IMR-90 (cell line): ENCODE measurements around the gene ARHGEF39. TPM values are rescaled to one million over a fixed set of nuclear protein-coding genes. Genes with fewer than 3 reads are reported as not detected.

Experiments
- ATAC-seq: fragments of 200-7000 bp; cut with Tn5 transposase; 2 replicates; pipeline ENCODE4 v1.9.1; 2020; ENCODE audit warnings: low read depth, mild to moderate bottlenecking, moderate library complexity
- BruUV-seq: library from RNA; stranded (reverse); fragments of 400-500 nt; replicated peaks from 2 replicates; lab custom pipeline; 2021; lab: Mats Ljungman, UMichigan
- CTCF ChIA-PET: fragments of 300-600 bp; formaldehyde crosslinking; extraction: SDS; loops from one replicate; lab custom pipeline; 2021; ENCODE audit warnings: antibody characterized with exemption; lab: Yijun Ruan, JAX
- POLR2A ChIA-PET: fragments of 300-600 bp; sonication (Branson Sonifier 250); formaldehyde crosslinking; loops from one replicate; lab custom pipeline; 2022; ENCODE audit warnings: antibody characterized with exemption; ENCODE audit not compliant: unreplicated experiment; lab: Charles Lee
- DNase-seq: peaks from one replicate; pipeline ENCODE4 v3.0.0; 2013
- H2AFZ ChIP-seq: replicated peaks from 2 replicates; pipeline ENCODE3; 2013; ENCODE audit warnings: low read length, mild to moderate bottlenecking; ENCODE audit not compliant: poor library complexity
- H2AK5ac ChIP-seq: 2 replicates; pipeline ENCODE4 v1.6.1; 2013; ENCODE audit warnings: low read depth, low read length, inconsistent platforms
- H2AK9ac ChIP-seq: replicated peaks from 2 replicates; pipeline ENCODE3; 2013; ENCODE audit warnings: mild to moderate bottlenecking, low read depth, low read length, moderate library complexity; ENCODE audit not compliant: poor library complexity
- H2BK120ac ChIP-seq: 2 replicates; pipeline ENCODE4 v1.6.1; 2013; ENCODE audit warnings: low read depth, low read length, inconsistent platforms
- H2BK15ac ChIP-seq: 3 replicates; pipeline ENCODE4 v1.6.1; 2013; ENCODE audit warnings: low read depth, low read length, inconsistent platforms
- H2BK20ac ChIP-seq: 2 replicates; pipeline ENCODE4 v1.6.1; 2013; ENCODE audit warnings: low read depth, mild to moderate bottlenecking, inconsistent platforms, low read length, moderate library complexity
- H2BK5ac ChIP-seq: 2 replicates; pipeline ENCODE4 v1.6.1; 2013; ENCODE audit warnings: mild to moderate bottlenecking, low read depth, low read length, inconsistent platforms; ENCODE audit not compliant: poor library complexity, severe bottlenecking
- H3K14ac ChIP-seq: replicated peaks from 2 replicates; pipeline ENCODE4 v1.6.1; 2013; ENCODE audit warnings: low read depth, low read length, inconsistent platforms
- H3K18ac ChIP-seq: 2 replicates; pipeline ENCODE4 v1.6.1; 2013; ENCODE audit warnings: low read depth, low read length, control low read depth
- H3K23ac ChIP-seq: 2 replicates; pipeline ENCODE4 v1.6.1; 2013; ENCODE audit warnings: low read depth, low read length, inconsistent platforms
- H3K27ac ChIP-seq: 2 replicates; pipeline ENCODE4 v1.5.1; 2013; ENCODE audit warnings: mild to moderate bottlenecking, control low read depth, low read length; ENCODE audit not compliant: insufficient read depth
- H3K27me3 ChIP-seq: 2 replicates; pipeline ENCODE4 v1.6.1; 2013; ENCODE audit warnings: low read length; ENCODE audit not compliant: control insufficient read depth, insufficient read depth
- H3K36me3 ChIP-seq: 2 replicates; pipeline ENCODE4 v1.6.1; 2013; ENCODE audit warnings: low read length, mixed read lengths; ENCODE audit not compliant: control insufficient read depth, insufficient read depth
- H3K4ac ChIP-seq: 2 replicates; pipeline ENCODE4 v1.6.1; 2013; ENCODE audit warnings: low read depth, low read length, inconsistent platforms
- H3K4me1 ChIP-seq: 2 replicates; pipeline ENCODE4 v1.6.1; 2013; ENCODE audit warnings: low read length, mixed read lengths; ENCODE audit not compliant: control insufficient read depth, insufficient read depth
- H3K4me2 ChIP-seq: 2 replicates; pipeline ENCODE4 v1.6.1; 2013; ENCODE audit warnings: low read depth, mild to moderate bottlenecking, control low read depth, low read length, moderate library complexity
- H3K4me3 ChIP-seq: 2 replicates; pipeline ENCODE4 v1.5.1; 2013; ENCODE audit warnings: low read depth, mild to moderate bottlenecking, control low read depth, low read length, moderate library complexity; ENCODE audit not compliant: insufficient read depth
- H3K56ac ChIP-seq: 2 replicates; pipeline ENCODE4 v1.6.1; 2013; ENCODE audit warnings: low read length, inconsistent platforms; ENCODE audit not compliant: insufficient read depth; ENCODE audit errors: extremely low read depth
- H3K79me1 ChIP-seq, 2 experiments: 2 replicates each; pipeline ENCODE4 v1.6.1; 2013; ENCODE audit warnings: low read length in 2 of 2, inconsistent platforms in 1 of 2, low read depth in 1 of 2
- H3K9ac ChIP-seq: 2 replicates; pipeline ENCODE4 v1.6.1; 2013; ENCODE audit warnings: low read depth, low read length, control low read depth
- H3K9me1 ChIP-seq: 2 replicates; pipeline ENCODE4 v1.6.1; 2013; ENCODE audit warnings: low read length, inconsistent platforms; ENCODE audit not compliant: insufficient read depth
- H3K9me3 ChIP-seq: 2 replicates; pipeline ENCODE4 v1.6.1; 2013; ENCODE audit warnings: low read length; ENCODE audit not compliant: control insufficient read depth, insufficient read depth
- H4K20me1 ChIP-seq: 2 replicates; pipeline ENCODE4 v1.6.1; 2013; ENCODE audit warnings: low read length, inconsistent platforms; ENCODE audit not compliant: insufficient read depth
- H4K5ac ChIP-seq: 2 replicates; pipeline ENCODE4 v1.6.1; 2013; ENCODE audit warnings: mild to moderate bottlenecking, low read depth, low read length, control low read depth
- H4K8ac ChIP-seq, 2 experiments: 2 replicates each; pipeline ENCODE4 v1.6.1; 2013; ENCODE audit warnings: low read depth in 2 of 2, low read length in 2 of 2, control low read depth in 1 of 2, inconsistent platforms in 1 of 2
- H4K91ac ChIP-seq: 2 replicates; pipeline ENCODE4 v1.6.1; 2013; ENCODE audit warnings: low read depth, low read length, inconsistent platforms; ENCODE audit not compliant: insufficient read depth
- BHLHE40 ChIP-seq: fragments of 150-350 bp; IDR thresholded peaks from 2 replicates; pipeline ENCODE4 v1.6.1; 2016; ENCODE audit warnings: mild to moderate bottlenecking, low read depth, low read length
- MAFK ChIP-seq: IDR thresholded peaks from 2 replicates; pipeline ENCODE4 v1.6.1; 2012; ENCODE audit warnings: low read depth, low read length, improper control_type of control experiment
- RAD21 ChIP-seq: IDR thresholded peaks from 2 replicates; pipeline ENCODE4 v1.6.1; 2012; ENCODE audit warnings: low read length, improper control_type of control experiment
- RCOR1 ChIP-seq: IDR thresholded peaks from 2 replicates; pipeline ENCODE4 v1.6.1; 2012; ENCODE audit warnings: mild to moderate bottlenecking, low read length, improper control_type of control experiment; ENCODE audit not compliant: insufficient replicate concordance
- RFX5 ChIP-seq: IDR thresholded peaks from 2 replicates; pipeline ENCODE4 v1.8.0; 2012; ENCODE audit warnings: low read depth, mild to moderate bottlenecking, low read length, moderate library complexity
- WGBS, 2 experiments: methylation state at CpG; one replicate each; pipeline versions ENCODE4 v1.1.5 to v1.1.7; 2013; ENCODE audit warnings: missing lambda C conversion rate in 2 of 2; ENCODE audit not compliant: insufficient read length in 1 of 2; ENCODE audit errors: extremely low coverage in 2 of 2; 5-methylcytosine and 5-hydroxymethylcytosine counted together
- dilution Hi-C: fragments of 300-500 bp; cut with HindIII; formaldehyde crosslinking; loops from one replicate; pipeline ENCODE4 v1.14.3; 2018; ENCODE audit warnings: low sequenced_read_pairs; ENCODE audit not compliant: unreplicated experiment
- in situ Hi-C: fragments of 300-500 bp; cut with MboI; formaldehyde crosslinking; loops from 3 replicates; pipeline ENCODE4 v1.14.3; 2019; ENCODE audit warnings: low sequenced_read_pairs, inconsistent platforms, mixed read lengths
- intact Hi-C: fragments of 100-400 bp; cut with micrococcal nuclease; formaldehyde crosslinking; loops from 2 replicates; pipeline ENCODE4 v1.10.0; 2022
- polyA plus RNA-seq, 3 experiments: library from polyadenylated mRNA; depleted of rRNA; stranded (reverse); fragments of >200 nt; gene quantifications; 2 replicates each; pipeline ENCODE4 v1.2.3, GENCODE V29; 2012; ENCODE audit warnings: low replicate concordance in 1 of 3
- total RNA-seq: library from RNA; depleted of rRNA; stranded (reverse); fragments of >200 nt; gene quantifications from 2 replicates; pipeline ENCODE4 v1.2.3, GENCODE V29; 2012

ARHGEF39 gene
- total and polyA plus RNA-seq, 2 of the 4 experiments (the other 2 are of a cell fraction), result 2.5 to 2.8 TPM

GRCh38 chr9:35650341-35651158 lies 14.4 kb downstream of the ARHGEF39 start, which contains the start of gene SIT1:
Gene SIT1, minus strand, starts transcription at chr9:35650931. Its CDS starts 78 bp downstream, at chr9:35650853.
- ChIA-PET CTCF (no interaction called here), POLR2A (no interaction called here)
- Histone ChIP-seq H4K20me1 (no peaks in the 10 kb centered on the region), H3K9ac (no peak within 1 kb of the TSS), H4K8ac (no peak within 1 kb of the TSS), H3K4me2 (no peak within 1 kb of the TSS), H2BK5ac (no peak within 1 kb of the TSS), H3K56ac (no peak within 1 kb of the TSS), H3K79me1 (0 out of 4 replicates have a peak, but pooled peaks cover 0 to 4% of the 10 kb centered on the region in 2 experiments), H3K4me1 (peaks cover 14% of the 10 kb centered on the region), H2AK5ac (no peak within 1 kb of the TSS), H2AFZ (peak within 1 kb of the TSS; percentile 73), H3K36me3 (no peaks in the 10 kb centered on the region), H2BK20ac (no peak within 1 kb of the TSS), H3K14ac (no peak within 1 kb of the TSS), H3K4ac (no peak within 1 kb of the TSS), H3K27ac (no peak within 1 kb of the TSS), H3K23ac (no peak within 1 kb of the TSS), H4K5ac (no peak within 1 kb of the TSS), H2BK15ac (no peak within 1 kb of the TSS), H3K27me3 (no peaks in the 10 kb centered on the region), H3K4me3 (no peak within 1 kb of the TSS), H3K9me3 (no peaks in the 10 kb centered on the region), H3K9me1 (peaks cover 4% of the 10 kb centered on the region; the same call in 1 of the 2 replicates), H2BK120ac (no peak within 1 kb of the TSS), H3K18ac (no peak within 1 kb of the TSS), H4K91ac (no peak within 1 kb of the TSS; the same call in 1 of the 2 replicates), H2AK9ac (peak within 1 kb of the TSS; percentile 39)
- in situ Hi-C loops (loop anchor here (10.0 kb wide), 1 partner anchor 146 kb away; no protein-coding TSS in a partner anchor), intact Hi-C loops (loop anchor here (10.0 kb wide), 2 partner anchors 164 to 166 kb away; partner anchors contain the start of genes HINT2 and SPAG8), dilution Hi-C loops (no loop called here)
- 55% methylated on average over 4 of the region's 22 CpGs; no CpG with 5 or more reads in 1 of the 2 experiments for WGBS, 2 experiments
- BruUV-seq, result no TSS peak
- DNase-seq (no peak), ATAC-seq (no peak)
- no peak for TF ChIP-seq RCOR1
- no peak for TF ChIP-seq MAFK
- no peak for TF ChIP-seq BHLHE40
- no peak for TF ChIP-seq RFX5
- TF ChIP-seq RAD21, result no peak
